ENCODE results near the gene UNC13D.
"Not testable (repeated sequence)": the region's sequence is repeated elsewhere in the genome, so short reads cannot be mapped to it uniquely, and the experiment has no call there.

Gene UNC13D

DNA sequence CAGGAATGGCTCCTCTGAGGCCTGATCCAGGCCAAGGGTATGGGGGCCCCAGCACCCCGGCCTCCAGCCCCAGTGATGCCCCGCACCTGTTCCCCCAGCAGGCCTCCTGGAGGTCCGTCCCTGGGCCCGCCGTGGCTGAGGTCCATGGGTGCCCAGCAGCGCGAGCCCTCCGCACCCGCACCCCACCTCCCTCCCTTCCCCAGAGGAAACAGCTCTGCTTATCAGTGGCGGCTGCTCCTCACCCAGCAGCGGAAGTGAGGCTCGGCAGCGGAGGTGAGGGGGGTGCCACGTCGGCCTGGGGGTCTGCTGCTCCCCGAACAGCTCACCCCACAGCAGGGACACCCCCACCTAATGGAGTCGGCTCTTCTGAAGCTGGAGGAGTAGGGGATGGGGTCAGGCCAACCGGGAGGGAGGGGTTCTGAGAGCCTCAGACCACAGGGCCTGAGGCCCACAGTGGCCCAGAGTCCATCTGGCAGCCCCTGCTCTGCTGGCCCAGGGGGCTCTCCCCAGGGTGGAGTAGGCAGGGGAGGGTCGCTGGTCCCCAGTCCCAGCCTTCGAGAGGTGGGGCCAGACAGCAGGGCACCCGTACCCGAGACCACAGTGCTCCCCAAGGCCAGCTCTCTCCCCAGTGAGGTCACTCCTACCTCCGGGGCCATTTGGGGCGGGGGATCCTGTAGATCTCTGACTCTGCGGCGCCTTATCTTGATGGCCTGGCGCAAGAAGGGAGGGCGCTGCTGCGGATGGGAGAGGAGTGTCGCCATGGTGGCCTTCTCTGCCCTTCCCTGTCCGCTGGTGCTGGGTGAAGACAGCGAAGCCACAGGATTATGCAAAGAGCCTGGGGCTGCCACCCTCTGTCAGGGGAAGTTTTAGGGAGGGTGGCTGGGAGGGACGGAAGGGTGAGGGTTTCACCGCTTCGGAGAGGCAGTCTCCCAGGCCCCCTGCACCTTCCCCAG lies at the start of gene UNC13D:
Gene UNC13D, minus strand, starts transcription at position 828 of the 953 bp plus-strand sequence. Its CDS starts 67 bp downstream, at position 761.
- DNase-seq = peak; percentile 85 to 91

GRCh38 chr17:75893305-75894048 lies 49.3 kb upstream of the UNC13D start:
- DNase-seq = no peak

DNA sequence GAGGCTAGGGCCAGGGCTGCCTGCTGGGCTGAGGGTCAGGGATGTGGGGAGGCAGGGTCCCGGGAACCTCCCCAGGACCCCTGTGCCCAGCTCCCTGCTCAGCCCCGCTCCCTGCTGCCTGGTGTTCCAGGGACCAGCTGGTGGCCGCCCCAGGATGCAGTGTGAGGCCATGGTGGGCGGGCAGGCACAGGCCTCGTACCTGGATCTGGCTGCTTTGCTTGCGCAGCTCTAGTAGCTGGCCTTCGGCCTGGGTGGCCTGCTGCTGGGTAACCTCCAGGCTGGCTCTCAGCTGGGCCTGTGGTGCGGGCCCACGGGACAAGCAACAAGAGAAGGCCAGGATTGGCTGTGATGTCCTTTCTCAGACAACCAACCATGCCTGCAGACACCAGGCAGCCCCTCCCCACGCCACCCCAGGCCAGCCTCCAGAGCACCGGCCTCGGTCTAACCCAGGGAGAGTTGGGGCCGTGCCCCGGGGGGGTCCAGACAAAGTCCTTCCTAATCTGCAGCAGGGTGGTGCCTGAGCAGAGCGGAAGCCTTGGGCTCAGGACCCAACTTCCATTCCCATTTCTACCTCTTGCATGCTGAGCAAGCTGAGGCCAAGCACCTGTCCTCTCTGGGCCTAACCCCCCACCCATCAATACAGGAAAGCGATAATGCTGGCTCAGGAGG lies 48.5 kb upstream of the UNC13D start:
- DNase-seq = no peak

GRCh38 chr17:75891605-75892555 lies 47.7 kb upstream of the UNC13D start:
- no peak for DNase-seq

DNA sequence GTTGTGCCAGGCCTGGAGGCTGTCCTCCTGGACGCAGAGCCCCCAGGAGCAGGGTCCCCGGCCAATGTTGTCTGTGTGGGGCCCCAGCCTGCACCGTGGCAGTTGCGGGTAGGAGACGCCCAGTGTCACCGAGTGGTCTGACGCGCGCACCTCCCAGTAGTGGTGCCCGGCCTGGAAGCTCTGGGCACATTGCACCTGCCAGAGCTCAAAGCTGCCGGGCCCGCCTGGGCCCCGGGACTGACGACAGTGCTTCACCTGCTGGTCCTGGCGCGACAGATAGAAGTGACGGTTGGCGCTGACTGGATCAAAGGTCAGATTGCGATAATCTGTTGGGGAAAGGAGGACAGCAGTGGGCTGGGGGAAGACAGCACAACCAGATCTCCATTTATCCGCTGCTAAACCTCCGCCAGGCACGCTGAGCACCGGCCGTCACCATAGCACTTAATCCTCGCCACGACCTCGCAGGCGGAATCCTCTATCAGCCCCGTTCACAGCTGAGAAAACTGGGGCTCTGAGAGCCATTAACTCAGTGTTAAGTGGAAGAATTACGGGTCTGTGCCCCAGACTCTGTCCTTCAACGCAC lies 46.9 kb upstream of the UNC13D start:
- no peak for DNase-seq

DNA sequence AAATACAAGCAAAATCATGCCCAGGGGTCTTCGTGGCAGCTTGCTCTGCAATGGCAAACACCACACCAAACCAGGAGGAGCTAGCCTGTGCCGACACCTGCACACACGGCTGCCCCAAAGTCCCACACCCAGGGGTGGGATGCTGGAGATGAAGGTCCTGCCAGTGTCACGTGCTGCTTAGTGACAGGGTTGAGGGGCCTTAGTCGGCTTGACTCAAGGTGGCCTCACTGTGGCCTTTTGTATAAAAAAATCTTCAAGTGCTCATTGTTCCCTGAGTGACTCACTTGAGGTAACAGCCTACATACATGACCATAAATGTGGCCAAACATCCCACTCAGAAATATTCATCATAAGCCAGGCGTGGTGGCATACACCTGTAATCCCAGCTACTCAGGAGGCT lies 45.2 kb upstream of the UNC13D start:
- DNase-seq = peak in 1 of 2 experiments; percentile 15

GRCh38 chr17:75888484-75888883 lies 44.3 kb upstream of the UNC13D start:
- no peak for DNase-seq

- DNase-seq = not testable (repeated sequence)
Measured at GRCh38 chr17:75885860-75886259, 41.7 kb upstream of the UNC13D start.

DNA sequence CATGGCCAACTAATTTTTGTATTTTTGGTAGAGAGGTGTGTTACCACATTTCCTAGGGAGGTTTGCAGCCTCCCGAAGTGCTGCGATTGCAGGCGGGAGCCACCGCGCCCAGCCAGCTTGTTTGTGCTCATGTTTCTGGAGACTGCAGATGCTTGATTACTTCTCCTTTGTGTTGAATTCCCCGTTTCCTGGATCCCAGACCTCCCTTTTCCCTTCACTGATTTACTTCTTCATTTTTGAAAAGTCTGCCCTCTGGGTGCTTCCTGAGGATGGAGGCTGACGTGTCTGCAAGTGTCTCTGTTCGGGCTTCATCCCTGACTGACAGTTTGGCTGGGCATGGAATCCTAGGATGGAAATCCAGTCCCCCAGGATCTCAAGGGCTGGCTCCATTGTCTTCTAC lies 41.2 kb upstream of the UNC13D start:
- peak; percentile 34 to 53 for DNase-seq

- no peak for DNase-seq
Measured at GRCh38 chr17:75881678-75882454, 37.7 kb upstream of the UNC13D start.

- DNase-seq = no peak
Measured at GRCh38 chr17:75880266-75880665, 36.1 kb upstream of the UNC13D start.

DNA sequence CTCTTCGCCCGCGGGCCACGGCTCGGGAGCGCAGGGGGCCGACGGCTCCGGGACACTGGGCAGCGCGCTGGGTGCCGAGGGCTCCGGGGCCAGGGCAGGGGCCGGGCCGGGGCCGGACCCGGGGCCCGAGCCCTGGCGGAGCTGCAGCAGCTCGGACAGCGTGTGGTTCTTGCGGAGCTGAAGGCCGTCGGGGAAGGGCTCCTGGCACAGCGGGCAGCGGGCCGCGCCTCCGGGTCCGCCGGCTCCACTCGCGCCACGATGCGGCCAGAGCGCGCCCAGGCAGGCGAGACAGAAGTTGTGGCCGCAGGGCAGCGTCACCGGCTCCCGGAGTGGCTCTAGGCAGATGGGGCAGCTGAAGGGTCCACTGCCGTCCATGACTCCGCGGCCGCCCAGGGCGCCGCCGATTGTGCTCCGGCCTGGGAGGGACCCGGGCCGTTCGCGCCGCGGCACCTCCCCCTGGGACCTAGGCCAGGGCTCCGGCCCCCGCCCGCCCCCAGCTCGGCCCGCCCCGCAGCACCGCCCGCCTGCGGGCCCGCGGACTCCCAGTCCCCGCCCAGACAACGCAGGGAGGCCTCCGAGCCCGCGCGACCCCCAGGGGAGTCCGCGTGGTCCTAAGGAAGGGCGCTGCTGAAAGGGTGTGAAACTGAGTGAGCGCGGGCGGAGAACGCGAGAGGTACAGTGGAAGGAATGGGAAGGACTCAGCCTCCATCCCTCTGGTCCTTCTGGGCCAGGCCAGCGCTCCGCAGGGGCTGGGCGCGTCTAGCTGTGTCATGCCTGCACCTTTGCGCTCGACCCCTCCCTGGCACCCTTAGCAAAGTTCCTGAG lies 34.2 kb upstream of the UNC13D start, which contains the start of gene TRIM47:
Gene TRIM47, minus strand, starts transcription at position 408 of the 825 bp plus-strand sequence. Its CDS starts 33 bp downstream, at position 375.
- DNase-seq = peak; percentile 46 to 61

DNA sequence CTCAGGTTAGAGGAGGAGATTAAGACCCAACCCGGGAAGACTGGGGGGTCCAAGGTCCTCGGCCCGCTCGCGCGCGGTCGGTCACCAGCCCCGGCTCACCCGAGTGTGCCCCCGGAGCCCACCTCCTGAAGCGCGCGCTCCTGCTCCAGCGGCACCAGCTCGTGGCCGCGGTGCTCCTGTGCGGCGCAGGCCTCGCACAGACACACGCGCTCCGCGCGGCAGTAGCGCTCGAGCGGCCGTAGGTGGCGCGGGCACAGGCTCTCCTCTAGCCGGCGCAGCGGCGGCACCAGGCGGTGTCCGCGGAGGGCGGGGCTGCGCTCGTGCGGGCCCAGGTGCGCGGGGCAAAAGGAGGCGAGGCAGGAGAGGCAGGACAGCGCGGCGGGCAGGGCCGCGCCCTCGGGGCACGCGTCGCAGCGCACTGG lies 33.6 kb upstream of the UNC13D start:
- DNase-seq = peak; percentile 66 to 79

DNA sequence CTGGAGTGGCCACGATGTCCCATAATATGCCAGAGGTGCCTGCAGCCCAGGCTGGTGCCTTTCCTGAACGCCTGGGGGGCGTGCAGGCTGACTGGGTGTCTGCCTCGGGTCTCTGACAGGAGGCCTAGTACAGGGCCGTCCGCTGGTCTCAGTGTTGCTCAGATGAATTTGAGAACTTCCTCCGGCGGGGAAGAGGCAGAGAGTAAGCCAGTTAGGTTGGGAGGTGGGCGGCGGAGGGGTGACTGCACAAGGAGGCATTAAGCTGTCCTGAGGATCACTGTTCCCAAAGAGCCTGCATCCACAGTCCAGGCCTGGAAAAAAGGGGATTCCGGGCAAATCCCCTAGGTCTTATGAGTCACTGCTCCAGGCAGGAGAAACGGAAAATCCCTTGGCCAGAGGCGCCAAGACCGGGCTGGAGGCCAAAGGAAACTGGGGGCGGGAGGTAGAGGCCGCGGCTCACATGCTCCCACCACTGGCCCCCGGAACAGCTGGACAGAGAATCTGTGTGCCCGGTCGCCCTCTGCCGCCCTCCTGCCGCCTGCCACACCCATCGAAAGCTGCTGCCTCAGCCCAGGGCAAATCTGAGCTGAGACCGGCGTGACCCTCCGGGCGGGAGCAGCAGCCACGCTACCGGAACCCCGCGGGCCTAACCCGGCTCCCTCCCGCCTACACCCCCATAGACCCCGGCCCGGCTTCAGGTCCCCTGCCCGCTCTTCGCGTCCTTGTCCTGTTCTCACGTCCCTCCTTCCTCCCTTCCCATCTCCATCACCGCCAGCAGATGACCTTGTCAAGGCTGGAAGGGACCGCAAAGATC lies 32.9 kb upstream of the UNC13D start:
- DNase-seq = no peak

- peak; percentile 21 to 24 for DNase-seq
Measured at GRCh38 chr17:75876190-75876937, 32.2 kb upstream of the UNC13D start.

GRCh38 chr17:75875940-75876189 lies 31.7 kb upstream of the UNC13D start:
- DNase-seq = no peak

DNA sequence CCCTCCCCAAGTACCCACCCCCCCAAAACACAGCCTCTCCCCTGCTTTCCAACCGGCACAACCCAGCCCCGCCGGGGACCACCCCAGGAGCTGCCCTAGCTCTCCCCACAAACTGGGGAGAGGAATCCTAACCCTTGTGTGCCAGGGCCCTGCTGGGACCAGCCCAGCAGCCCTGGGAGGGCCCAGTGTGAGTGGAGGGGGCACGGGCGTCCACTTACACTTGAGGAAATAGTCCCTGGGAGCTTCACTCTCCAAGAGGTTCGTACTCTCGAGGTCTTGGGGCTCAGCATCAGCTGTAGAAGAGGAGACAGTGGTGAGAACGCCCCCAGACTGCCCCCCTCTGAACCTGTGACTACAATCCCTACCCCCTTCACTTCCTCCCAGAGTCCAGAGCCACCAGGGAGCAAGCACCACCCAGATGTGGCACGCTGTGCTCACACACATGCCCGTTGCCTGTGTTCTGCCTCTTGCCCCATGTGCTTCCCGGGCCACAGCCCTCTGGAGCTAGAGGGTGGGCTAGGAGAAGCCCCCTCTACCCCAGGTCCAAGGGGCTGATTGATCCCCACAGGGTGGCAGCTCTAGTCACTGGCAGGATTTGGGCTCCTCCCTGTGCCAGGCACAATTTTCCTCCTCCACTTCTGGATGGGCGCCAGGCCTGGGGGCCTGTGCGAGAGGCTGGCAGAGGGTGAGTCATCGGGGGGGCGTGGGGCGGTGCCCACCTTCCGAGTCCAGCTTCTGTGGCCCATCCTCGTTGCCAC lies 31.2 kb upstream of the UNC13D start:
- DNase-seq = no peak

Data from Kasumi-1 (cell line).